Measurements from ENCODE around the gene KRR1.
"Not testable (repeated sequence)": the region's sequence is repeated elsewhere in the genome, so short reads cannot be mapped to it uniquely, and the experiment has no call there.

The KRR1 gene

GRCh38 chr12:75471902-75472890, 39.2 kb downstream of the KRR1 start:
- no peak for DNase-seq

GRCh38 chr12:75460204-75460603, 51.2 kb downstream of the KRR1 start:
- no peak for DNase-seq

- DNase-seq, result no peak
Measured at GRCh38 chr12:75459755-75460154, 51.7 kb downstream of the KRR1 start.

GRCh38 chr12:75457866-75458265, 53.5 kb downstream of the KRR1 start:
- not testable (repeated sequence) for DNase-seq

DNA sequence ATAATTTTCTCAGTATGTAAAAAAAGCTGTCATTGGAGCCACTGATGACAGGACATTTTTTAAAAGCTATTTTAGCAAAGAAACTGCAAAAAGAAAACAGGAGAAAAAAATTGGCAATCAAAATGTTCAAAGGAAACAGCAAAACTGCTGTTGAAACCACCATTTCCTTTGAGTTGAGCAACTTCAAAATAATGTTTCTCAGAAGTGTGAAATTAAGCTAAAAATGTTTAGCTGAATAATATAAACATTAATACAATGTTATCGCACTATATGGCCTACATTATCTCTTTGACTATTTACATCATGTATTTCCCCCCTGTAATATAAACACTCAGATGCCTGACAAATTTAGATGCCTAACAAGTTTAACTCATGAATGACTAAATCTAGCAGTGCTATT, 54.2 kb downstream of the KRR1 start:
- no peak for DNase-seq

DNA sequence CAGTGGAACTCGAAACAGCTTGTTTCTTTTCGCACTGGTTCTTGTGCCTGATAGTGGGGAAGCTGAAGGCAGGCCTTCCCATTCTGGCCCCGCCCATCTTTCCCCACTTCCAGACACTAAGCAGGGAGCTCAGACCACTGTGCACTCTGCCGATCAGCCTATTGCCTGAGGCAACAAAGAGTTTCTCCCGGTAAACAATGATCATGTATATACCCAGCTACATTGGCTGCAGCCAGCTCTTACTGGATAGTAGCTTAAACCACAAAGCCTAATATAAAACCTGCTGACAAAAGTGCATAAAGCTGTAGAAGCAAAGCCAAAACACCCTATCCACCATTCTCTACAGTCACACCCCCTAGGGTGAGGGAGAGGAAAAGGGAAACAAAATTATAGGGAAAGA, 55.6 kb downstream of the KRR1 start:
- no peak for DNase-seq

DNA sequence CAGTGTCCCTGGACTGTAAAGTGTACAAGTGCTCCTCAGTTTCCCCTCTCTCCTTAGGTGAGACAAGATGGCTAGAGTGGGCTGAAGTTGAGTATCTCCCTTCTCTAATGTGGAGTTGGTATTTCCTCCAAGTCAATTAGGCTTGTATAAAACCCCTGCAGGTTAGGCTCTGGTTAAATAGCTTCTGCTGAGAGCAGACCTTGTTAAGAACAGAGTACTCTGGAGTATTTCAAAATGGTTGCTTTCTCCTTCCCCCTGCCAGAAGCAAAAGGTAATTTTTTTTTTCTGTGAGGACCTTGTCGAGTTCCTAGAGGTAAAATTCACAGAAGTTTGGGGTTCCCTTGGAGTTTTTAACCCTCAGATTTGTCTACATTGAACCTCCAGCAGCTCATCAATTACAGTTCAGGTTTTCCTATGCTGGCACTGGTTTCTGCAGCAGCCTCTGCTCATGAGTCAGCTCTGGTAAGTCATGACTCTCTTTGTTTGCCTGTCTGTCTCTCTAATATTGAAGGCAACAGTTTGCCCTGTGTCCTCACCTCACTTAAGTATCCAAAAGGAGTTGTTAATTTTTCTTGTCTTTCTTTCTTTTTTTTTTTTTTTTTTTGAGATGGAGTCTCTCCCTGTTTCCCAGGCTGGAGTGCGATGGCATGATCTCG, 58.6 kb downstream of the KRR1 start:
- no peak for DNase-seq

GRCh38 chr12:75447691-75448393, 63.6 kb downstream of the KRR1 start:
- DNase-seq, result no peak

DNA sequence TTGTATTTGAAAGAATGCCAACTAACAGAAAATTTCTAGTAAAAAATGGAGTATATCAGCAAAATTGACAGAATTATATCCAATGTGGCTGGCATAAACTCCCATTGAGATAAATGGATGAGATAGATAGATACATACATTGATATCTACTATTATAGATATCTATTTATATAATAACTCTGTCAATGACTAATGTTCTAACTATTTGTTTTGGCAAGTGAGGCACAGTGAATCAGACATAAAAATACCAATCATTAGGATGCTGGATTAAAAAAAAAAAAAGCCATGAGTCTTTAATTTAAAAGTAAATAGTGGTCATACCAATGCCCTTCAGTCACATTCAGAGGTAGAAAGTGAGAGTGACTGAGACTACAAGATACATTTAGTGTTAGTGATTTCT, 64.6 kb downstream of the KRR1 start:
- DNase-seq, result no peak

GRCh38 chr12:75445137-75445507, 66.3 kb downstream of the KRR1 start:
- DNase-seq, result not testable (repeated sequence)

- no peak for DNase-seq
Measured at GRCh38 chr12:75444429-75445136, 66.8 kb downstream of the KRR1 start.

DNA sequence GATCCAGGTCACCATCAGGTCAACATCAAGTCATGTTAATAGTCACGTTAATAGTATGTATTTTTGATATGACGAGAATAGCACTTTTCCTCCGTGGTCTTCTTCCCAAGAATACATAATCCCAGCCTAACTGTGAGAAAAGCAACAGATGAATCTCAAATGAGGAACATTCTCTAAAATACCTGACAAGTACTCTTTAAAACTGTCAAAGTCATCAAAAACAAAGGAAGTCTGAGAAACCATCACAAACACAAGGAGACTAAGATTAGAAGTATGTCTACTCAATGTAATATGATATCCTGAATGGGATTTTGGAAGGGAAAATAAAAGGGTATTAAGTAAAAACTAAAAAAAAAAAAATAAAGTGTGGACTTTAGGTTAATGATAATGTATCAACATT, 67.7 kb downstream of the KRR1 start:
- DNase-seq, result no peak

DNA sequence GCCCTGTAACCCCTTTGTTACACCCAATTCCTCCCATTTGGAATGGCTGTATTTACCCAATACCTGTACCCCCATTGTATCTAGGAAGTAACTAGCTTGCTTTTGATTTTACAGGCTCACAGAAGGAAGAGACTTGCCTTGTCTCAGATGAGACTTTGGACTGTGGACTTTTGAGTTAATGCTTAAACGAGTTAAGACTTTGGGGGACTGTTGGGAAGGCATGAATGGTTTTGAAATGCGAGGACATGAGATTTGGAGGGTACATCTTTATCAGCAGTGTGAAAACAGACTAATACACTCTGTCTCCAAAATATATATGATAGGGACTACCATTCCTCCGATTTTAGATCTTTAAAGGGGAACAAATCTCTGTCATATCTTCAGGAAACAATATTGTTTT, 69.0 kb downstream of the KRR1 start:
- not testable (repeated sequence) for DNase-seq

- not testable (repeated sequence) for DNase-seq
Measured at GRCh38 chr12:75441687-75442449, 69.5 kb downstream of the KRR1 start.

Measured in COR-L47 (cell line).